Hepatocyte (in vitro differentiated cells): ENCODE results near the gene DDX21.

ENCODE experiments used
- EZH2 ChIP-seq: fragments of 200-600 bp; sonication (generic); IDR thresholded peaks from 2 replicates; pipeline ENCODE4 v1.6.1; 2016; ENCODE audit warnings: antibody characterized with exemption, mild to moderate bottlenecking, borderline replicate concordance
- EZH2phosphoT487 ChIP-seq: fragments of 200-600 bp; sonication (generic); IDR thresholded peaks from one replicate; pipeline ENCODE4 v1.6.1; 2018; ENCODE audit warnings: antibody characterized with exemption, mild to moderate bottlenecking, low read depth, moderate library complexity; ENCODE audit not compliant: unreplicated experiment, severe bottlenecking
- TF ChIP-seq, protein P1 (sequence below): fragments of 200-600 bp; sonication (generic); IDR thresholded peaks from 2 replicates; pipeline ENCODE4 v1.5.1; 2016; ENCODE audit warnings: antibody characterized with exemption, mild to moderate bottlenecking; ENCODE audit not compliant: poor library complexity

- TF ChIP-seq, protein P1, sequence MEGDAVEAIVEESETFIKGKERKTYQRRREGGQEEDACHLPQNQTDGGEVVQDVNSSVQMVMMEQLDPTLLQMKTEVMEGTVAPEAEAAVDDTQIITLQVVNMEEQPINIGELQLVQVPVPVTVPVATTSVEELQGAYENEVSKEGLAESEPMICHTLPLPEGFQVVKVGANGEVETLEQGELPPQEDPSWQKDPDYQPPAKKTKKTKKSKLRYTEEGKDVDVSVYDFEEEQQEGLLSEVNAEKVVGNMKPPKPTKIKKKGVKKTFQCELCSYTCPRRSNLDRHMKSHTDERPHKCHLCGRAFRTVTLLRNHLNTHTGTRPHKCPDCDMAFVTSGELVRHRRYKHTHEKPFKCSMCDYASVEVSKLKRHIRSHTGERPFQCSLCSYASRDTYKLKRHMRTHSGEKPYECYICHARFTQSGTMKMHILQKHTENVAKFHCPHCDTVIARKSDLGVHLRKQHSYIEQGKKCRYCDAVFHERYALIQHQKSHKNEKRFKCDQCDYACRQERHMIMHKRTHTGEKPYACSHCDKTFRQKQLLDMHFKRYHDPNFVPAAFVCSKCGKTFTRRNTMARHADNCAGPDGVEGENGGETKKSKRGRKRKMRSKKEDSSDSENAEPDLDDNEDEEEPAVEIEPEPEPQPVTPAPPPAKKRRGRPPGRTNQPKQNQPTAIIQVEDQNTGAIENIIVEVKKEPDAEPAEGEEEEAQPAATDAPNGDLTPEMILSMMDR, result no peak
- no peak for TF ChIP-seq EZH2
- no peak for TF ChIP-seq EZH2phosphoT487
These were observed 49.9 kb downstream of the DDX21 start for GRCh38 chr10:69005704-69006485.
